HG03558 (cell line): ENCODE measurements around the gene CLDN1.

Experiments used
- ATAC-seq: cut with Tn5 transposase; IDR thresholded peaks from one replicate; pipeline ENCODE4 v1.9.1; 2021; ENCODE audit warnings: moderate number of reproducible peaks; ENCODE audit not compliant: unreplicated experiment; ENCODE audit errors: extremely low read depth

The CLDN1 gene

GRCh38 chr3:190321789-190322603 is at the start of gene CLDN1:
Gene CLDN1, minus strand, starts transcription at chr3:190322446. Its CDS starts 240 bp downstream, at chr3:190322206.
- peak; percentile 58 for ATAC-seq

GRCh38 chr3:190371152-190371551 is 48.9 kb upstream of the CLDN1 start:
- ATAC-seq = no peak

GRCh38 chr3:190370369-190370768 is 48.1 kb upstream of the CLDN1 start:
- ATAC-seq = no peak

- no peak for ATAC-seq
Measured at GRCh38 chr3:190369668-190370295, 47.5 kb upstream of the CLDN1 start.

GRCh38 chr3:190368881-190369280 is 46.6 kb upstream of the CLDN1 start:
- no peak for ATAC-seq

- ATAC-seq = no peak
Measured at GRCh38 chr3:190366133-190366532, 43.9 kb upstream of the CLDN1 start.

- no peak for ATAC-seq
Measured at GRCh38 chr3:190362258-190362657, 40.0 kb upstream of the CLDN1 start.

- no peak for ATAC-seq
Measured at GRCh38 chr3:190361791-190362190, 39.5 kb upstream of the CLDN1 start.

- ATAC-seq = no peak
Measured at GRCh38 chr3:190360228-190360627, 38.0 kb upstream of the CLDN1 start.

GRCh38 chr3:190359813-190360212 is 37.6 kb upstream of the CLDN1 start:
- ATAC-seq = no peak

GRCh38 chr3:190357468-190357867 is 35.2 kb upstream of the CLDN1 start:
- ATAC-seq = no peak

GRCh38 chr3:190356246-190356645 is 34.0 kb upstream of the CLDN1 start:
- ATAC-seq = no peak

GRCh38 chr3:190352861-190353457 is 30.7 kb upstream of the CLDN1 start:
- ATAC-seq = no peak

- no peak for ATAC-seq
Measured at GRCh38 chr3:190346541-190346940, 24.3 kb upstream of the CLDN1 start.

- ATAC-seq = no peak
Measured at GRCh38 chr3:190345878-190346277, 23.6 kb upstream of the CLDN1 start.

- no peak for ATAC-seq
Measured at GRCh38 chr3:190345027-190345821, 23.0 kb upstream of the CLDN1 start.

- ATAC-seq = no peak
Measured at GRCh38 chr3:190340071-190340470, 17.8 kb upstream of the CLDN1 start.

GRCh38 chr3:190339130-190339529 is 16.9 kb upstream of the CLDN1 start:
- no peak for ATAC-seq

- no peak for ATAC-seq
Measured at GRCh38 chr3:190338717-190339116, 16.5 kb upstream of the CLDN1 start.

GRCh38 chr3:190337301-190337700 is 15.1 kb upstream of the CLDN1 start:
- ATAC-seq = no peak
